GM19372 (cell line): ENCODE measurements around the gene C9orf153.
A peak's percentile ranks its signal among the peaks of the same experiment; 100 is the strongest.
"Not testable (repeated sequence)": the region's sequence is repeated elsewhere in the genome, so short reads cannot be mapped to it uniquely, and the experiment has no call there.

Experiments used
- ATAC-seq: cut with Tn5 transposase; IDR thresholded peaks from one replicate; pipeline ENCODE4 v1.9.1; 2021; ENCODE audit warnings: mild to moderate bottlenecking, low read depth, moderate library complexity; ENCODE audit not compliant: unreplicated experiment

Gene C9orf153

GRCh38 chr9:86259557-86259956 is at the start of gene C9orf153:
Gene C9orf153, minus strand, starts transcription at chr9:86259657. Its CDS starts 30,054 bp downstream, at chr9:86229603.
- no peak for ATAC-seq

- no peak for ATAC-seq
Observed at GRCh38 chr9:86308687-86309086, 49.2 kb upstream of the C9orf153 start.

GRCh38 chr9:86304236-86304730 is 44.8 kb upstream of the C9orf153 start:
- no peak for ATAC-seq

GRCh38 chr9:86303316-86303975 is 44.0 kb upstream of the C9orf153 start:
- no peak for ATAC-seq

- ATAC-seq = no peak
Observed at GRCh38 chr9:86301686-86302085, 42.2 kb upstream of the C9orf153 start.

- no peak for ATAC-seq
Observed at GRCh38 chr9:86300701-86301100, 41.2 kb upstream of the C9orf153 start.

GRCh38 chr9:86298873-86299272 is 39.4 kb upstream of the C9orf153 start:
- no peak for ATAC-seq

- not testable (repeated sequence) for ATAC-seq
Observed at GRCh38 chr9:86290341-86290740, 30.9 kb upstream of the C9orf153 start.

- ATAC-seq = no peak
Observed at GRCh38 chr9:86288499-86289198, 29.2 kb upstream of the C9orf153 start.

GRCh38 chr9:86287013-86287412 is 27.6 kb upstream of the C9orf153 start:
- no peak for ATAC-seq

- no peak for ATAC-seq
Observed at GRCh38 chr9:86286278-86286677, 26.8 kb upstream of the C9orf153 start.

GRCh38 chr9:86285261-86285660 is 25.8 kb upstream of the C9orf153 start:
- no peak for ATAC-seq

GRCh38 chr9:86282979-86283535 is 23.6 kb upstream of the C9orf153 start:
- no peak for ATAC-seq

GRCh38 chr9:86282077-86282978 is 22.9 kb upstream of the C9orf153 start, which contains the start of gene ISCA1:
Gene ISCA1, minus strand, starts transcription at chr9:86282538. Its CDS starts 80 bp downstream, at chr9:86282458.
- ATAC-seq = peak; percentile 76

GRCh38 chr9:86281593-86282076 is 22.2 kb upstream of the C9orf153 start:
- no peak for ATAC-seq

GRCh38 chr9:86280580-86280979 is 21.1 kb upstream of the C9orf153 start:
- ATAC-seq = no peak

- ATAC-seq = no peak
Observed at GRCh38 chr9:86279839-86280238, 20.4 kb upstream of the C9orf153 start.

GRCh38 chr9:86277072-86277471 is 17.6 kb upstream of the C9orf153 start:
- ATAC-seq = no peak

GRCh38 chr9:86275962-86276361 is 16.5 kb upstream of the C9orf153 start:
- ATAC-seq = no peak
